Thoracic aorta (tissue), 2 donors: Measurements from ENCODE around the gene MUC5B. TPM values are rescaled to one million over a fixed set of nuclear protein-coding genes. Genes with fewer than 3 reads are reported as not detected.

Experiments used
- ATAC-seq: fragments of 150-250 bp; one replicate; pipeline ENCODE4 v1.8.0; 2017; ENCODE audit warnings: low read depth; ENCODE audit not compliant: insufficient number of reproducible peaks, low FRiP score
- DNase-seq: peaks from one replicate; pipeline ENCODE4 v3.0.0-alpha.2; 2020; ENCODE audit warnings: low spot score
- H3K27ac ChIP-seq, 2 donors: fragments of 200-600 bp; sonication (generic); 1 replicate in 1 of 2; 2 replicates in 1 of 2; pipeline ENCODE4 v1.5.1; 2016; ENCODE audit warnings: mild to moderate bottlenecking in 2 of 2, moderate library complexity in 2 of 2
- H3K27me3 ChIP-seq: fragments of 200-600 bp; sonication (generic); replicated peaks from 2 replicates; pipeline ENCODE4 v1.6.0; 2016; ENCODE audit warnings: mild to moderate bottlenecking; ENCODE audit not compliant: insufficient read depth
- H3K36me3 ChIP-seq: fragments of 200-600 bp; sonication (generic); one replicate; pipeline ENCODE4 v1.5.1; 2016
- H3K4me1 ChIP-seq, 2 donors: fragments of 200-600 bp; sonication (generic); 1 replicate in 1 of 2; 2 replicates in 1 of 2; pipeline versions ENCODE4 v1.5.1 to v1.6.0; 2016; ENCODE audit warnings: low read depth in 2 of 2, mild to moderate bottlenecking in 1 of 2; ENCODE audit not compliant: control insufficient read depth in 1 of 2
- H3K4me3 ChIP-seq: fragments of 200-600 bp; sonication (generic); 2 replicates; pipeline ENCODE4 v1.5.1; 2016; ENCODE audit warnings: mild to moderate bottlenecking
- H3K9me3 ChIP-seq: fragments of 200-600 bp; sonication (generic); 2 replicates; pipeline ENCODE4 v1.5.1; 2016
- CTCF ChIP-seq: fragments of 200-600 bp; sonication (generic); IDR thresholded peaks from one replicate; pipeline ENCODE4 v1.5.1; 2019; ENCODE audit warnings: antibody characterized with exemption
- total RNA-seq, 2 donors: library from RNA; depleted of rRNA; stranded (reverse); fragments of >200 nt; gene quantifications; one replicate each; pipeline versions ENCODE4 v1.1.0 to v1.2.3, GENCODE V29; 2016

The MUC5B gene
- total RNA-seq, 2 donors from 2014 or later = not detected

- no peak overlapping the region for H3K27ac ChIP-seq
- no peaks in the 10 kb centered on the region for H3K27me3 ChIP-seq
- ATAC-seq (no peak), DNase-seq (no peak)
- TF ChIP-seq CTCF = no peak
- peaks cover 51% of the 10 kb centered on the region for H3K36me3 ChIP-seq
- no peak overlapping the region for H3K4me3 ChIP-seq
- H3K4me1 ChIP-seq = peaks cover 3 to 15% of the 10 kb centered on the region in 2 donors
- no peaks in the 10 kb centered on the region for H3K9me3 ChIP-seq
Measured at GRCh38 chr11:1280116-1281035, 57.5 kb downstream of the MUC5B start.

DNA sequence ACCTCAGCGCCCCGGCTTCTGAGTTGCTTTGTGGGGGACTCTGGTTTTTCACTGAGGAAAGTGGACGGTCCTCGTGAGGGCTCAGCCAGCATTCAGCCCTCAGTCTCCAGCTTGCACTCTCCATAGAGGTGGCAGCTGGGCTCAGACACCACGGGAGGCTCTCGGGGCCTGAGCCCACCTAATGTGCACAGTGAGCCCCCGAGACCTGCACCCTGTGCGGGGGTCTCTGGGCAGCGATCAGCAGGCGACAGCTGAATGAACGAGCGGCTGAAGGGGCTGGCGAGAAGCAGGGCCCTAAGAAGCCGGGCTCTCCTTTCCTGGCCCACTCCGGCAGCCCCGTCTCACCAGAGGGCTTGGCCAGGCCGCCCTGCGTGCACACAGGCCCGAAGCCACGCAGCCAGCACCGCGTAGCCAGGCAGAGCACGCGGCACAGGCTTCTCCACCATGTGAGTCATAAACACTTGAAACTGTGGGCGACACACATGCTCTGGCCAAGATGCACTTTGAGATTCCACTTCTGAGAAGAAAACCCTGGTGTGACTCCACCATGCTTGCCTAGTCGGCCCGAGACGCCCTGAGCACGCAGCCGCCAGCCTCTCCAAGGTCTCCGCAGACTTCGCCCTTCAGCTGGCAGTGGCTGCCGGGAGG lies 58.6 kb downstream of the MUC5B start:
- TF ChIP-seq CTCF = no peak
- Histone ChIP-seq H3K4me3 (no peak overlapping the region), H3K9me3 (no peaks in the 10 kb centered on the region), H3K36me3 (peaks cover 51% of the 10 kb centered on the region), H3K27me3 (no peaks in the 10 kb centered on the region), H3K4me1 (peaks cover 3 to 10% of the 10 kb centered on the region in 2 donors), H3K27ac (no peak overlapping the region)
- DNase-seq = no peak
- ATAC-seq = no peak

DNA sequence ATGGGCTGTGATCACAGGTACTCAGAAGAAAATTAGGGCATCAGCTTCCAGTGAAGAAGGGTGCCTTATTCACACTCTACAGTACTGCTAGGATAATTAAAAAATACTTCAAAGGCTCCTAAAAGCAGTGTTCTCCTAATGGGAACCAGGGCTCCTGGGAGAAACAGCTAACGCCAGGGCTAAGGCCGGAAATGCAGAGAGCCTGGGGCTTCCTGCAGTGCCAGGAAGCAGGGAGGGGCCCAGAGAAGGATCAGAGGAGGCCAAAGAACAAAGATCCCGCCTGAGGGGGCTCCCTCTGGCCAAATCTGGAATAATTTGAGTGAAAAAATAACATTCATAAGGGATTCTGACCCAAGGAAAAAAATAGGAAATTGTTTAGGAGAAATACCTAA lies 59.1 kb downstream of the MUC5B start:
- Histone ChIP-seq H3K9me3 (no peaks in the 10 kb centered on the region), H3K27ac (no peak overlapping the region), H3K36me3 (peaks cover 56% of the 10 kb centered on the region), H3K4me3 (no peak overlapping the region), H3K27me3 (no peaks in the 10 kb centered on the region), H3K4me1 (peaks cover 0 to 5% of the 10 kb centered on the region in 2 donors)
- no peak for TF ChIP-seq CTCF
- no peak for ATAC-seq
- DNase-seq = no peak

- Histone ChIP-seq H3K9me3 (no peaks in the 10 kb centered on the region), H3K27ac (no peak overlapping the region), H3K36me3 (peaks cover 61% of the 10 kb centered on the region), H3K4me1 (no peaks in the 10 kb centered on the region), H3K27me3 (no peaks in the 10 kb centered on the region), H3K4me3 (no peak overlapping the region)
- ATAC-seq (no peak), DNase-seq (no peak)
- no peak for TF ChIP-seq CTCF
Measured at GRCh38 chr11:1283091-1283511, 60.2 kb downstream of the MUC5B start.

DNA sequence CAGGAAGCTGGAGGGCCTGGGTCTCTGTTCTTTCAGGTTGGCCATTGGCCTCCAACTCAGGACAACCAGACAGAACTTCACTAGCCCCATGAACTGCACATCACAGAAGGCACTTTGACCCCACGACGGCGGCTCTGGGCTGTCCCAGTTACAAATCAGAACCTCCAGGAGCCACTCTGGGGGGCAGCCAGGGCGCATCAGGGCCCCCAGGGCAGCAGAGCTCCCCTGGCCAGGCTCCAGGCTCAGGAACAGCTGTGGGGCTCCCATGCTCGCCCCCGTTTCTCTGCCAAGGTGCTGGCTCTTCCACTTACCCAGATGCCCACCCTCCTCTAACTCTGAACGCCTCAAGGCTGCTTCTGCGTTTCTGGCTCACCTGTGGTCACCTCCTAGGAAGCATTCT lies 61.0 kb downstream of the MUC5B start:
- H3K9me3 ChIP-seq = no peaks in the 10 kb centered on the region
- no peaks in the 10 kb centered on the region for H3K4me1 ChIP-seq
- DNase-seq = no peak
- no peaks in the 10 kb centered on the region for H3K27me3 ChIP-seq
- no peak for TF ChIP-seq CTCF
- H3K27ac ChIP-seq = no peak overlapping the region
- H3K4me3 ChIP-seq = no peak overlapping the region
- no peak for ATAC-seq
- H3K36me3 ChIP-seq = peaks cover 66% of the 10 kb centered on the region
